ENCODE results near the gene HSD11B1.

DNA sequence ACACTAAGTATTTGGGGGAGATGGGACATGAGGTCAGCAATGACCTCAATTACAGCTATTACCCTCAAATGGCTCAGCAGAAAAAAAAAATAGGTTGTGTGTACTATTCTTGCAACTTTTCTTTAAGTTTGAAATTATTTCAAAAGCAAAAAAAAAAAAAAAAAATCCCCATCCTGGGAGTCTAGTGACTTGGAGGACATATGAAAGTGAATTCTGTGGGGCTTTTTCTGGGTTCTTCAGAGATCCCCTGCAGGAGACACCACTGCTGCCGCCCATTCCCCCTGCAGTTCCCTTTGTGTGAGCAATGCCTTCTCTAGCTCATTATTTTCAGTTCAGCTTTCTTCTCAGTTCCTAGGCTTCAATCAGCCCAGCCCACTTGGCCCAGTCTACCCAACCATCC lies 16.7 kb downstream of the HSD11B1 start:
- TF ChIP-seq CTCF (conservative IDR thresholded peaks at IDR 0.05; ENCODE audit: low read length) = no peak
- TF ChIP-seq EZH2phosphoT487 (IDR thresholded peaks at IDR 0.05; ENCODE audit: borderline replicate concordance) = no peak

Data from Loucy (cell line).